ENCODE data around the gene RPP21.

The RPP21 gene

DNA sequence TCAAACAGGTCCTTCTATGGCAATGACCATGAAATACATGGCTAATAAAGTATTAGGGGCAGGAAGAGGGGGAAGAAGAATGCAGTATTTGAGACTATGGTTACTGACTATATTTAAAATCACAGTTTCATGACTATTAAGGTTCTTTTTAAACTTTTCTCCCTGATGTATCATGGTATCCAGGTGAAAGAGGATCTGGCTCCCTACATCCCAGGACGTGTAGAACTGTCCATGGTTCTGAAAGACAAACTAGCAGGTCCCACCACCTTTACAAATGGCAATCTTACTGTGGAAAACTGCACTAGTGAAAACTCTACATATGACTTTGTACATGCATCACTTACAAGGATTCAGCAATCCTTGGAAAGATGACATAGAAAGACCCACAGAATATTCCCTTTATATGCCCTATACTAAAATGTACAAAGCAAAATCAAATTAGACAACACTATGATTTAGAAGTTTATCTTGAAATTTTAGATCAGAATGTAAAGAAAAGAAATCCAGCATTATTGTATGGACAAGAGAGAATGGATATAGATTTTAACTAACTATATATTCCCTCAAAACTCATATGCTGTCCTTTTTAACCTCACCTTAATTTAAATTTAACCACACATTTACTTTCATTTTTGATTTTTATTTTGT is 33.5 kb downstream of the RPP21 start:
- in situ Hi-C loops (cut with MboI; ENCODE audit: low sequenced_read_pairs) = no loop called here
- Histone ChIP-seq H3K27me3 (ENCODE audit: low read depth) (no peaks in the 10 kb centered on the region; the same call in none of the 2 replicates), H3K4me3 (no peak overlapping the region)

GRCh38 chr6:30380464-30380863 is 35.5 kb downstream of the RPP21 start:
- no peak overlapping the region for H3K4me3 ChIP-seq
- no peak for DNase-seq (ENCODE audit: low spot score in 2 of 2)
- in situ Hi-C loops (cut with MboI; ENCODE audit: low sequenced_read_pairs) = no loop called here
- H3K36me3 ChIP-seq (replicated peaks) = no peaks in the 10 kb centered on the region
- no peaks in the 10 kb centered on the region; the same call in 1 of the 2 replicates for H3K4me1 ChIP-seq
- no peaks in the 10 kb centered on the region for H3K9me3 ChIP-seq
- H3K27me3 ChIP-seq (ENCODE audit: low read depth) = peaks cover 3% of the 10 kb centered on the region; the same call in 1 of the 2 replicates

More for the DNA sequence above, 33.5 kb downstream of the RPP21 start:
- no peaks in the 10 kb centered on the region for H3K9me3 ChIP-seq
- no peaks in the 10 kb centered on the region for H3K36me3 ChIP-seq (replicated peaks)
- DNase-seq (ENCODE audit: low spot score in 2 of 2) = peak in 1 of 2 experiments; percentile 18
- H3K4me1 ChIP-seq = no peaks in the 10 kb centered on the region; the same call in 1 of the 2 replicates

DNA sequence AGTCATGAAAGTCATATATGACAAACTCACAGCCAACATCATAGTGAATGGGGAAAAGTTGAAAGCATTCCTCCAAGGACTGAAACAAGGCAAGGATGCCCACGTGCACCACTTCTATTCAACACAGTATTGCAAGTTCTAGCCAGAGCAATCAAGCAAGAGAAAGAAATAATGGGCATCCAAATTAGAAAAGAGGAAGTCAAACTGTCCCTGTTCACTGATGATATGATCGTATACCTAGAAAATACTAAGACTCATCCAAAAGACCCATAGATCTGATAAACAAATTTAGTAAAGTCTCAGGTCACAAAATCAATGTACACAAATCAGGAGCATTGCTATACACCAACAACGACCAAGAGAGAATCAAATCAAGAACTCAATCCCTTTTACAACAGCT is 41.2 kb downstream of the RPP21 start:
- H3K9me3 ChIP-seq = no peaks in the 10 kb centered on the region
- no peaks in the 10 kb centered on the region for H3K4me1 ChIP-seq
- in situ Hi-C loops (cut with MboI; ENCODE audit: low sequenced_read_pairs) = no loop called here
- no peak for DNase-seq (ENCODE audit: low spot score in 2 of 2)
- no peak overlapping the region for H3K4me3 ChIP-seq
- peaks cover 19% of the 10 kb centered on the region for H3K27me3 ChIP-seq (ENCODE audit: low read depth)
- H3K36me3 ChIP-seq (replicated peaks) = no peaks in the 10 kb centered on the region

DNA sequence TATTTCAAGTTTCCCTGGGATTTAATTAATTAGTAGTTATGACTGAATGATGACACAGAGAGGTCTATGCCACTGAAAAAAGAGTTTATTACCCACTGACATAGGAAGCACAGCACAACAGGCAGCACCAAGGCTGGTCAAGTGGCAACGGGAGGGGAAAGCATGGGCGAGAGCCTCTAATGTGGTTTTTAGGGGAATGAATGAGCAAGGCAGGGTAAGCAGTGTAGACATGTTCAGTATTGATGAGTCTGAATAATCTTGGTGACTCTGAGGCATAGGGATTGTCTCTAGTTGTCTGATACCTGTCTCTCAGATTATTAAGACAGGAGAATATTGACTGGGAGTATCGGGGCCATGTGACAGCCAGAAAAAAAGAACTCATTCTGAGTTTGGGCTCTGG is 46.3 kb downstream of the RPP21 start:
- in situ Hi-C loops (cut with MboI; ENCODE audit: low sequenced_read_pairs) = no loop called here

DNA sequence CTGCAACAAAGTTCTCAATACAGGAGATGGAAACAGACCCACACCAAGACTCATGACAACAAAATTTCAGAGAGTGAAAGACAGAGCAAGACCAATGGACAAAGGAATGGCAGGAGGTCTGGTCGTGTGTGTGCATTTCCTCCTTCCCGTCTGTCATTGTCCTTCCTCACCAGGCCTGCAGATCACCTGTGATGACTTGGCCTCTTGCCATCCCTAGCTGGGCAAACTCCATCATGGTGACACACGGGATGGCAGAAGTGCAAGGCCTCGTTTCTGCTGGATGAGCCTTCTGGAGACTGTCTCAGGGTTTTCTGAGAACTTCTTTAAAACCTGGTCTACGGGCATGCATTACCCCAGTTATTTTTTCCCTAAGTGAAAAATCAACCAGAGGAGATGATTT is 49.2 kb downstream of the RPP21 start:
- no peak overlapping the region for H3K4me3 ChIP-seq
- no peaks in the 10 kb centered on the region for H3K36me3 ChIP-seq (replicated peaks)
- in situ Hi-C loops (cut with MboI; ENCODE audit: low sequenced_read_pairs) = no loop called here
- DNase-seq (ENCODE audit: low spot score in 2 of 2) = no peak
- H3K9me3 ChIP-seq = no peaks in the 10 kb centered on the region
- peaks cover 2% of the 10 kb centered on the region; the same call in 1 of the 2 replicates for H3K4me1 ChIP-seq
- peaks cover 30% of the 10 kb centered on the region for H3K27me3 ChIP-seq (ENCODE audit: low read depth)

More for the DNA sequence above, 46.3 kb downstream of the RPP21 start:
- H3K36me3 ChIP-seq (replicated peaks) = no peaks in the 10 kb centered on the region
- H3K9me3 ChIP-seq = no peaks in the 10 kb centered on the region
- H3K27me3 ChIP-seq (ENCODE audit: low read depth) = peaks cover 35% of the 10 kb centered on the region
- H3K4me3 ChIP-seq = no peak overlapping the region
- no peak for DNase-seq (ENCODE audit: low spot score in 2 of 2)
- peaks cover 2% of the 10 kb centered on the region; the same call in 1 of the 2 replicates for H3K4me1 ChIP-seq

All from HAP-1 (cell line).